AG04450 (cell line): ENCODE measurements around the gene COX20. TPM values are rescaled to one million over a fixed set of nuclear protein-coding genes. Genes with fewer than 3 reads are reported as not detected.

Source experiments
- CTCF ChIA-PET: fragments of 300-600, 350-600 bp; formaldehyde crosslinking; extraction: SDS; loops from one replicate; lab custom pipeline; 2022; ENCODE audit warnings: antibody characterized with exemption, inconsistent platforms; lab: Charles Lee
- POLR2A ChIA-PET: fragments of 350-600 bp; formaldehyde crosslinking; extraction: SDS; loops from one replicate; lab custom pipeline; 2021; ENCODE audit warnings: antibody characterized with exemption, inconsistent platforms; lab: Yijun Ruan, JAX
- DNase-seq: peaks from one replicate; pipeline ENCODE4 v3.0.0-alpha.2; 2011; ENCODE audit warnings: low read depth, low spot score
- H3K27ac ChIP-seq: one replicate; pipeline ENCODE4 v1.5.1; 2012; ENCODE audit warnings: low read depth, low read length, control low read depth
- H3K27me3 ChIP-seq: one replicate; pipeline ENCODE4 v1.6.0; 2012; ENCODE audit warnings: low read length; ENCODE audit not compliant: control insufficient read depth, insufficient read depth
- H3K4me3 ChIP-seq: 2 replicates; pipeline ENCODE4 v1.5.1; 2011; ENCODE audit warnings: mild to moderate bottlenecking, low read depth, low read length, control low read depth
- H3K9me3 ChIP-seq: 2 replicates; pipeline ENCODE4 v1.5.1; 2012; ENCODE audit warnings: low read length; ENCODE audit not compliant: control insufficient read depth, insufficient read depth
- CTCF ChIP-seq: IDR thresholded peaks from 2 replicates; pipeline ENCODE4 v1.5.1; 2011; ENCODE audit warnings: low read depth, low read length, control low read depth, inconsistent platforms
- polyA plus RNA-seq: library from polyadenylated mRNA; depleted of rRNA; stranded (reverse); fragments of >200 nt; gene quantifications from 2 replicates; pipeline ENCODE4 v1.2.3, GENCODE V29; 2011

COX20 gene
- polyA plus RNA-seq, 1 experiment: 45.8 TPM

- Histone ChIP-seq H3K4me3 (peak overlapping the region; percentile 65), H3K9me3 (no peaks in the 10 kb centered on the region), H3K27me3 (no peaks in the 10 kb centered on the region), H3K27ac (peak overlapping the region; percentile 99)
- ChIA-PET CTCF (interaction anchor here (1.0 to 1.1 kb wide), 2 partner anchors 229 to 230 kb away, joined by 3 read pairs; no protein-coding TSS in a partner anchor), POLR2A (interaction anchor here (0.5 to 1.4 kb wide), 8 partner anchors 28 to 1759 kb away, joined by 3 to 7 read pairs (median 4); partner anchors contain the start of gene HNRNPU)
- DNase-seq: no peak
- TF ChIP-seq CTCF: peak; percentile 38
These were observed 1.5 kb upstream of the COX20 start for GRCh38 chr1:244833734-244834542.

GRCh38 chr1:244834543-244835275, 749 bp upstream of the COX20 start:
- H3K27ac ChIP-seq: peak overlapping the region; percentile 99
- POLR2A ChIA-PET: interaction anchor here (0.5 to 1.4 kb wide), 8 partner anchors 27 to 1758 kb away, joined by 3 to 7 read pairs (median 4); partner anchors contain the start of gene HNRNPU
- TF ChIP-seq CTCF: no peak
- CTCF ChIA-PET: interaction anchor here (1.0 to 3.7 kb wide), 3 partner anchors 208 to 231 kb away, joined by 3 to 33 read pairs (median 3); no protein-coding TSS in a partner anchor
- H3K27me3 ChIP-seq: no peaks in the 10 kb centered on the region
- peak overlapping the region; percentile 65 for H3K4me3 ChIP-seq
- H3K9me3 ChIP-seq: no peaks in the 10 kb centered on the region
- DNase-seq: peak; percentile 79

- H3K27ac ChIP-seq: peak overlapping the region; percentile 40
- H3K9me3 ChIP-seq: no peaks in the 10 kb centered on the region
- H3K4me3 ChIP-seq: peak overlapping the region; percentile 65
- ChIA-PET CTCF (interaction anchor here (0.9 to 3.7 kb wide), 2 partner anchors 28 to 207 kb away, joined by 4 to 33 read pairs; no protein-coding TSS in a partner anchor), POLR2A (interaction anchor here (0.8 to 2.0 kb wide), 4 partner anchors 10 to 207 kb away, joined by 4 to 18 read pairs (median 6); partner anchors contain the start of gene HNRNPU)
- no peaks in the 10 kb centered on the region for H3K27me3 ChIP-seq
- TF ChIP-seq CTCF: no peak
- no peak for DNase-seq
These were observed 670 bp downstream of the COX20 start for GRCh38 chr1:244836135-244836521.

GRCh38 chr1:244836584-244836983, 1.1 kb downstream of the COX20 start:
- no peaks in the 10 kb centered on the region for H3K27me3 ChIP-seq
- peak overlapping the region; percentile 65 for H3K4me3 ChIP-seq
- TF ChIP-seq CTCF: no peak
- CTCF ChIA-PET: interaction anchor here (0.9 to 3.7 kb wide), 3 partner anchors 27 to 237 kb away, joined by 3 to 33 read pairs (median 4); no protein-coding TSS in a partner anchor
- H3K27ac ChIP-seq: no peak overlapping the region
- H3K9me3 ChIP-seq: no peaks in the 10 kb centered on the region
- POLR2A ChIA-PET: interaction anchor here (0.7 to 2.0 kb wide), 4 partner anchors 10 to 220 kb away, joined by 3 to 18 read pairs (median 5); partner anchors contain the start of gene HNRNPU
- DNase-seq: no peak
